Transverse colon (tissue), 4 donors: ENCODE results near the gene PCSK7.

Source experiments
- CTCF ChIP-seq, 5 experiments: fragments of 200-600 bp in 3 of 5; fragments of 450-650 bp in 2 of 5; sonication (generic) in 3 of 5; IDR thresholded peaks; 1 replicate in 2 of 5; 2 replicates in 3 of 5; pipeline ENCODE4 v1.5.1; 2016 to 2017; ENCODE audit warnings: antibody characterized with exemption in 5 of 5, inconsistent platforms in 3 of 5, mild to moderate bottlenecking in 2 of 5, moderate library complexity in 1 of 5
- EP300 ChIP-seq: sonication (generic); formaldehyde crosslinking; IDR thresholded peaks from one replicate; pipeline ENCODE4 v1.6.1; 2017; ENCODE audit warnings: antibody characterized with exemption, low read depth
- POLR2AphosphoS5 ChIP-seq, 3 donors: sonication (generic); formaldehyde crosslinking; IDR thresholded peaks; one replicate each; pipeline ENCODE4 v1.6.1; 2016; ENCODE audit warnings: antibody characterized with exemption in 3 of 3

GRCh38 chr11:117219455-117219854 is 12.4 kb downstream of the PCSK7 start:
- TF ChIP-seq CTCF (IDR thresholded peaks at IDR 0.05) (no peak), POLR2AphosphoS5 (IDR thresholded peaks at IDR 0.05) (no peak), EP300 (no peak)
